Stimulated activated CD4-positive, alpha-beta T cell treated with anti-CD3 and anti-CD28 coated beads, Interleukin-15, amount 100 ng/mL, for 24 hours (primary cell): ENCODE results near the gene SLC25A26.
"Not testable (repeated sequence)": the region's sequence is repeated elsewhere in the genome, so short reads cannot be mapped to it uniquely, and the experiment has no call there.

Source experiments
- DNase-seq: peaks from one replicate; pipeline ENCODE4 v3.0.0-alpha.2; 2020

SLC25A26 gene

GRCh38 chr3:66414846-66415245 is 194.0 kb downstream of the SLC25A26 start:
- no peak for DNase-seq

- no peak for DNase-seq
These were observed 195.1 kb downstream of the SLC25A26 start for GRCh38 chr3:66415867-66416428.

- DNase-seq = no peak
These were observed 195.9 kb downstream of the SLC25A26 start for GRCh38 chr3:66416556-66417304.

GRCh38 chr3:66418475-66418931 is 197.7 kb downstream of the SLC25A26 start:
- DNase-seq = no peak

GRCh38 chr3:66419036-66419435 is 198.2 kb downstream of the SLC25A26 start:
- no peak for DNase-seq

GRCh38 chr3:66421144-66421543 is 200.3 kb downstream of the SLC25A26 start:
- DNase-seq = not testable (repeated sequence)

GRCh38 chr3:66421893-66422292 is 201.1 kb downstream of the SLC25A26 start:
- DNase-seq = not testable (repeated sequence)

GRCh38 chr3:66423791-66424190 is 203.0 kb downstream of the SLC25A26 start:
- DNase-seq = peak; percentile 6

- DNase-seq = no peak
These were observed 204.2 kb downstream of the SLC25A26 start for GRCh38 chr3:66425032-66425431.

GRCh38 chr3:66425576-66426114 is 204.8 kb downstream of the SLC25A26 start:
- DNase-seq = no peak

- no peak for DNase-seq
These were observed 205.3 kb downstream of the SLC25A26 start for GRCh38 chr3:66426135-66426534.

GRCh38 chr3:66427352-66427751 is 206.6 kb downstream of the SLC25A26 start:
- no peak for DNase-seq

GRCh38 chr3:66427951-66428474 is 207.2 kb downstream of the SLC25A26 start:
- no peak for DNase-seq
